Iris pigment epithelial cell (primary cell): ENCODE measurements around the gene SEMA6B.

Experiments
- DNase-seq: peaks from one replicate; pipeline ENCODE4 v3.0.0-alpha.2; 2011; ENCODE audit warnings: low read depth

The SEMA6B gene

DNA sequence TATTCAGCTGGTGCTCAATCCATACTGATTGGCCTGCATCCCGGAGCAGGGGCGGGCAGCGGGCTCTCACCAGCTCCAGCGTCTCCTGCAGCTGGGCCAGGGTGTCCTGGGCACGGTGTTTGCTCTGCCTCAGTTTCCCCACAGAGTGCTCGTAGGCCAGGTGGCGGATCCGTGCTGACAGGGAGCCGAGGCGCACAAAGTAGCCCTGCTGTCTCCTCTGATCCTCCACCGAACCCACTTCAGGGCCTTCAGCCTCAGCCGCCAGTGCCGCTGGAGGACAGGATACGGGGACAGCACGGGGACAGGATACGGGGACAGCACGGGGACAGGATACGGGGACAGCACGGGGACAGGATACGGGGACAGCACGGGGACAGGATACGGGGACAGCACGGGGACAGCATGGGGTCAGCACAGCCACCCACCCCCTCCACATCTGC lies 33.9 kb downstream of the SEMA6B start:
- no peak for DNase-seq

DNA sequence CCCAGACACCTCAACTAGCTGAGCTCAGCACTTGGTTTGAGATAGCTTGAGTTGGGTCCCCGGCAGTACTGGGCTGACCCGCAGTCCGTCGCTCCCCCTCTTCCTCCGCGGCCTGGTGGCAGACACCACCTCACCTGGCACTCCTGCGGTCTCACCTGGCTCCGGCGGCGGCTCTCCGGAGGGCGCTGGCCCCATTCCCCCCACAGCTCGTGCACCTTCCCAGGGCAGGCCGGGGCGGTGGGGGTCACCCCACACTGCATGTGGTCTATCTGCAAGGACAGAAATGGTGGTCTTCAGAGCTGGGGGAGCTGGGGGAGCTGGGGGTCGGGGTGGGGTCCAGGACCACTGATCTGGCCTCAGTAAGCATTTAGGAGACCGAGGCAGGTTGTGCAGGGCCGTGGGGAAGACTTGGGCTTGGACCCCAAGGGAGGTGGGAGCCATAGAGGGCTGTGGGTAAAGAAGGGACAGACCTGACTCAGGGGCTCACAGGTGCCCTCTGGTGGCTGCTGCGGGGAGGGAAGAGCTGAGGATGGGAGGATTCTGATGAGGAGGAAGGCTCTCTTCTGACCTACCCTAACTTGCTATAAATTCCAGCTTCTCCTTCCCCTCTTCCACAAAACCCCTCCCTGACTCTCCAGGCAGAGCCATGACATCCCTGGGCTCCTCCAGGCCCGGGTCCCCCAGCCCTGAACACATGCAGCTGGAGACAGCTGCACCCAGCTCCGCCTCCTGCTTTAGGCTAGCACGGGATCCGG lies 34.5 kb downstream of the SEMA6B start:
- DNase-seq: peak; percentile 27

DNA sequence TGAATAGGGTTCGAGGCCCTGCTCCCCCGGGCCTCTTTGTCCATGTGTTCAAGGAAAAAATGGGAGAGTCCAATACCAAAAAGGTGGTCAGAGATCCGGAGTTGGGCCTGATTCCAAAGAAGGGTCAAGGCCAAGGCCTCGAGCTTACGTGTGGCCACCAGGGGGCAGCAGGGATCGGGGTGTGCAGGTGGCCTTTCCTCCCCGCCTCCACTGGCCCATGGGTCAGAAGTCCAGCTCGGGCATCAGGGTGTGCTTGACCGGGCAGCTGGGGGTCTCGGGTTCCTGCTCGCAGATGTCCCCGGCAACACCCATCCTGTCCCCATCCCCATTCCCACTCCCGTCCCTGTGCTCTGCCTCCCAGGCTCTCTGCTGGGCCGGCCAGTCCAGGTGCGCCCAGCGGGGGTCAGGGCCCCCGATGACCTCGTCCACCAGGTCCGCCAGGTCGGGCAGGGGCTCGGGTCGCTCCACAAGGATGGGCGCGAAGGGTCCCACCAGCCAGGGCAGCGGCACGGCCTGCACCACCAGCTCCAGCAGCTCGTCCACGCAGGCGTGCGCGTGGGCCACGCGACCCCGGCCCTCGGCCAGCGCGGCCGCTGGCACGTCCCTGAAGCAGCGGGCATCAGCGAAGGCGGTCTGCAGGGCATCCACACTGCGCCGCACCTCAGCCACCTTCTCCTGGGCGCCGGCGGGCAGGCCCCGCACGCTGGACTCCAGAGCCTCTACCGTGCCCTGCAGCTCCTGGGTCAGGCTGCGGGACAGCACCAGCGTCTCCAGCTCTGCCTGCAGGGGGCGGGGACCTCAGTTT lies 36.0 kb downstream of the SEMA6B start:
- no peak for DNase-seq

DNA sequence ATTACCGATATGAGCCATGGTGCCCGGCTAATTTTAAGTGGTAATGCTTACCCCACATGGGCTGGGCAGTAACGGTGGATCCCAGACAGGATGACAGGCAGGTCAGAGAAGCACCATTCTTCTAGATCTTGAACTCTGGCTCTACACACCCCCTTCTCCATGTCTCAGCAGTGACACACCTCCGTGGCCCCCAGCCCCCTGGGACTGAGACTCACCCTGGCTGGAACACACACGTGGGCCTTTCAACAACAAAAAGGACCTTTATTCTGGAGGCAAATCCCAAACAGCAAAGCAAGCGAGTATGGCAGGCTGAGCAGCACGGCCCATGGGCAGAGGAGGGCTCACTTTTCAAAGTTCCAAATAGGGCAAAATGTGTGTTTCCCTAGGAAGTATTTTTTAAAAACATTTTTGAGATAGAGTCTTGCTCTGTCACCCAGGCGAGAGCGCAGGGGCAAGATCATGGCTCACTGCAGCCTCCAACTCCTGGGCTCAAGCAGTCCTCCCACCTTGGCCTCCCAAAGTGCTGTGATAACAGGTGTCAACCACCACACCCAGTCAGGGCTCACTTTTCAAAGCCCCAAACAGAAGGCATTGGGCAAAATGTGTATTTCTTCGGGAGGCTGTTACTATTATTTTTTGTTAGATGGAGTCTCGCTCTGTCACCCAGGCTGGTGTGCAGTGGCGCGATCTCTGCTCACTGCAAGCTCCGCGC lies 37.0 kb downstream of the SEMA6B start:
- no peak for DNase-seq

DNA sequence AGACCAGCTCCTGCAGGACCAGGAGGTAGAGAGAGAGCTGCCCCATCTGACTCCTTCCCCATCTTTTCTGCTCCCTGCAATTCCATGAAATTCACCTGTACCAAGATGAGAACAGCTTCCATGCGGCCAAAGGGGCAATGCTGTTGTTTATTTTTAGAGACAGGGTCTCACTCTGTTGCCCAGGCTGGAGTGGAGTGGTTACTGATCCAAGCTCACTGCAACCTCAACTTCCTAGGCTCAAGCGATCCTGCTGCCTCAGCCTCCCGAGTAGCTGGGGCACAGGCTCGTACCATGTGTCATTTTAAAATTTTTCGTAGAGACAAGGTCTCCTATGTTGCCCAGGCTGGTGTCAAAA lies 37.6 kb downstream of the SEMA6B start:
- no peak for DNase-seq

DNA sequence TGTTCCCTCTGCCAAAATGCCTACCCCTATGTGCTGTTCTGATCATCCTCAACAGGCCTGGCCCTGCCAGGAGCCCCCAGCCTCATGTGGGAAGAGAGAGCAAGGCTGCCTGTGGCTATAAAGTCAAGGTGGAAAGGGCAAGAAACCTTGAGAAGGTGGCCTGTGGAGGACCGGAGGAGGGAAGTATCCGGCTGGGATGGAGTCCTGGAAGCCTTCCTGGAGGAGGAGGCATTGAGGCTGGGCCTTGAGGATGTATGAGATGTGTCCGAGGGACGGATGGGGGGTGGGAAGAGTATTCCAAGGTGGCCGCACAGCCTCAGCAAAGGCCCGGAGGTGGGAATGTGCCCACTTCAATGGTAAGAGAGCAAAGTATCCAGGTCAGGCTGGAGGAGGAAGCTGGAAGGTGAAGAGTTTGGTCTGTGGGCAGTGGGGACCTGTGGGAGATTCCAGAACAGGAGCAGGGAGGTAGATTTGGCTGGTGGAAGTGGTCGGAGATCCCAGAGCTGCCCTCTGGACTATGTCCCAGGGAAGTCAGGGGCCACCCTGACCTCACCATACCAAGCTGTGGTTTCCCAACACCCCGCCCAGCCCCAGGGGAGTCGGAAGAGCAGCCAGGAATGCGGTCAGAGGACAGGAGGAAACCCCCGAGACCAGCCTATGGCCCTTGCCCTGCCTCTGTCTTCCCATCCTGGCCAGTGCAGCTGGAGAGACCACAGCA lies 38.2 kb downstream of the SEMA6B start:
- no peak for DNase-seq

DNA sequence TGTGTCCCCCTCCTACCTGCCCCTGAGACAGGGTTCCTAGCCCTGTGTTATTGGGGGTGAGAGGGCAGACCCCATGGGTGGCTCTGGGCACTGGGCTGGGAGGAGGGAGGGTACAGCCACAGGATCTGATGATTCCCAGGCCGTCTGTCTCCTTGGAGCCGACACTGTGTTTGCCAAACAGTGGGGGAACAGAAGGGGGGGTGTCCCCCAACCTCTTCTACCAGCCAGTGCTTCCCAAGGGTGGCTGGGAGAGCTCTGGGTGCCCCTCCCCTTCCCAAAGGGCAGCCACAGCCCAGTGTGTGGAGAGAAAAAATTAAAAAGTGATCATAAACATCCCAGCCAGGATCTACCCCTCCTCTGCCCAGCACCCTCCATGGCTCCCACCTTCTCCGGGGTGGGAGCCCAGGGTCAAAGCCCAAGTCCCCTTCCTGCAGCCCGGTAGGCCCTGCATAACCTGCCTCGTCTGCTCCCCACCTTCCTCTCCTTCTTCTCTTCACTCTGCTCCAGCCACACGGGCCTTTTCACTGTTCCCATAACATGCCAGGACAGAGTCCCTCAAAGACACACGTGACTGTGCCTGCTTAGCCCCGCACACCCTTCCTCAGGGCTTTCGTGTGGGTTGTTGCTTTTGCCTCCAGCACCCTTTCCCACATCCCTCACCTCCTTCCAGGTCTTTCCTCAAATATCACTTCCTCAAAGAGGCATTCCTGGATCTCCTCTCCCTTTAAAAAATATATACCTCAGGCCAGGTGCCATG lies 39.8 kb downstream of the SEMA6B start:
- no peak for DNase-seq

DNA sequence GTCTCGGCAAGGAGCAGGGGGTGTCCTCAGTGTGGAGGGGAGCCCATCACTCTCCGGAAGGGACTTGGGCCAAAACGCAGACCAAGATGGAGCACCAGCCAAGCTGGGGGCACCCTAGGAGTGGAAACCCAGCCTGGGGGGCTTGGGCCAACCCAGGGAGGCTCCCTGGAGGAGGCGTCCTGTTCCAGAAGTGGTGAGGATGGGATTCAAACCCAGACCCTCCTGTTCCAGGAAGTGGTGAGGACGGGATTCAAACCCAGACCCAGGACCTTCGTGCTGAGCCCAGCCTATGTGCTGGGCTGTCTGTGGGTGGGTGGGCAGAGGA lies 40.4 kb downstream of the SEMA6B start:
- DNase-seq: no peak

DNA sequence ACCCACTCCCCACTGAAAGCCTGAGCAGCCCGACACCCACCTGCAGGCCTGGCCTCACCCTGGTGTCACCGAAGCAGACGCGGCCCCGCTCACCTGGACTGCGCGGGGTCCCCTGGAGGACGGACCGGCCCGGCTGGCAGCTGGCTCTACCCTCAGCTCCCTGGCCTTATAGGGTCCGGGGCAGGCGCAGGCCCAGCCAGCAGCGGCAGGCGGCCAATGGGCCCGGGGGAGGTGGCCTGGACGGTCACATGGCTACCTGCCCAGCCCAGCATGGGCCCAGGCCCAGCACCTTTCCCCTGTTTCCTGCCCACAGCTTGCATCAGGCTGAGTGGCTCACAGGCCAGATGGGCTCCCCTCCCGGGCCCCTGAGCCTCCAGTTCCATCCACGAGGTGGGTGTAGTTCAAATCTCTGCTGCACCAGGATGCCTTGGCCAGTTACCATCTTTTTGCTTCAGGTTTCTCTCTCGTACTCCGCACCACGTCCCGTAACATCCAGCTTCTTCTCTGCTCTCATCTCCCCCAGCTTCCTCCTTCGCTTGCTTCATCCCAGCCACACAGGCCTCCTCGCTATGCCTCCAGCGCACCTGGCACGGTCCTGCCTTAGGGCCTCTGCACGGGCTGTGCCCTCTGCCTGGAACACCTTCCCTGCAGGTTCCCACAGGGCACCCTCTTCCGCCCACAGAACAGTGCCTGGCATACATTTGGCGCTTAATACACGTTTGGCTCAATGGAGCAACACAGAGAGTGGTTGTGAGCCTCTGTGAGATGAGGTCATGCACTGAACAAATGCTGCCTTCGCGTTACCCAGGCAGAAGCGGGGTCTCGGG lies 40.9 kb downstream of the SEMA6B start, which contains the start of gene PLIN4:
TSS of gene PLIN4 (minus strand) at position 142 of the 827 bp plus-strand sequence. CDS start 214 bp downstream, outside the sequence.
- peak; percentile 18 for DNase-seq

DNA sequence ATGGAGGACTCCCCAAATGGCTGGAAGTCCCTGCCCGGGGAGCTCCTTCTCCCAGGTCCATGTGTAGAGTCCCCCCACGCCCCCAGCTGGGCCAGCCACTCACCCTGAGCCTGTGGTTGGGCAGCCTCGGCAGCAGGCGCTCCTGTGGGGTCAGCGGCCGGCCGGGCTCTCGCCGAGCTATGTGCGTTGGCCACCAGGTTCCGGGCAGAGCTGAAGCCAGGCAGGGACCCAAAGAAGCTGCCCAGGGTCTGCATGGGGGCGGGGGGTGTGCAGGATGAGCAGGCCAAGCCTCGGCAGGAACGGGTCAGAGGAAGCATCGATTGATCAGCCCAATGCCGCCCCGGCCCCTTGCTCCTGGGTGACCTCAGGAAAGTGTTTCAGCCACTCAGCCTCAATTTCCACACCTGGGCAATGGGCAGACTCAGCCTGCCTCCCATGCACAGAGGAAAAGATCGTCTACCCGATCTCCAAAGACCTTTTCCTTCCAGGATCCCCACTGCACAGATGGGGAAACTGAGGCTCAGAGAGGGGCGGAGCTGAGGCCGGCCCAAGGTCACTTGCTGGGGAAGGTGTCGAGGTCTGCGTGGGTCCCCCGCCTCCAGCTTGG lies 41.9 kb downstream of the SEMA6B start:
- no peak for DNase-seq

DNA sequence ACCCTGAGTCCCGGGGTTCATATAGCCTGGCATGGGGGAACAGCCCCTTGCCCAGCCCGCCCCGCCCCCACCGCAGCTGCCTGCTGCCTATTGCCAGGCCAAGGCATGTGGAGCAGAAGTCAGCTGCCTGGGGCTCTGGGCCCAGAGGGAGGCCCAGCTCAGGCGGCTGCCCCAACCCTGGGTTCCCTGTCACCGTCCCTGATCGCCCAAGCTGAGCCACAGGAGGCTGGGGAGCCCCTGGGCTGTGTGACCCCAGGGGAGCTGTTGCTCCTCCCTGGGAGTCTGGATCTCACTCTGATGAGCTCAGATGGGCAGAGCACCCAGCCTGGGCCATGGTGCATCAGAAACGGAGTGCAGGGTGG lies 42.6 kb downstream of the SEMA6B start:
- no peak for DNase-seq

DNA sequence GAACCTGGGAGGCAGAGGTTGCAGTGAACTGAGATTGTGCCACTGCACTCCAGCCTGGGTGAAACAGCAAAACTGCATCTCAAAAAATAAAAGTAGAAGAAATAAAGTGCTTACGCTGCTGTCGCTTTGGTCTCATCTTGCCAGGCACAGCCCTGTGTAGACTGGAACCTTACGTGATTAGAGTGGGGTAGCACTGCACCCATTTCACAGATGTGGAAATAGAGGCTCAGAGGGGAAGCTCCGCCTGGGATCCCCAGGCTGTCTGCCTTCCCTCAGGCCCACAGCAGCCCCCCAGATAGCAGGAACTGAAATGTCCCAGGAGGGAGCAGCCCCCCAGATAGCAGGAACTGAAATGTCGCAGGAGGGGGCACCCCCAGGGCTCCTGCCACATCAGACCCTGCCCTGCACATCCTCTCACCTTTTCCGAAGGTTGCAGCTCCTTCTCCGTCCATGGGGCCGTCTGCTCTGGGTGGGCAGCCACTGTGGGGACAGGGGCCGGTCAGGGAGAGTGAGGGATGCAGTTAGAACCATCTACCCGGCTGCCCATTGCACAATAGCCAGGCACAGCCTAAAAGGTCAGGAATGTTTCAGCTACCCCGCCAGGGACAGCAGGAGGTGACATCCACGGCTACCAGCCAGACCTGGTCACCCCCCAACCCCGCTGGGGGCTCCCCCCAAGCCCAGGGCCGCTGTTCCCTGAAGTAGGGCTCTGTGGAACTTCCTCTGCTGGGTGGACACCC lies 43.1 kb downstream of the SEMA6B start:
- no peak for DNase-seq

DNA sequence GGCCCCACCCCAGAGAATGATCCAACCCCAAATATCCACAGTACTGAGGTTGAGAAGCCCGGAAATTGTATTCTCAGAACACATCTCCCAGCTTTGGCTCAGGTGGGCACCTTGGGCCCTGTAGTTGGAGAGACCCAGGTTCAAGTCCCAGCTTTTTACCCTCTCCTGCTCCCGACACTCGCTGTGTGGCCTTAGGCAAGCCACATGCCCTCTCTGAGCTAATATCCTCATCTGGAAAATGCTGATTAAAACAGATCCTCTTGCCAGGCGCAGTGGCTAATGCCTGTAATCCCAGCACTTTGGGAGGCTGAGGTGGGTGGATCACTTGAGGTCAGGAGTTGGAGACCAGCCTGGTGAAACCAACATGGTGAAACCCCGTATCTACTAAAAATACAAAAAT lies 43.8 kb downstream of the SEMA6B start:
- DNase-seq: no peak

DNA sequence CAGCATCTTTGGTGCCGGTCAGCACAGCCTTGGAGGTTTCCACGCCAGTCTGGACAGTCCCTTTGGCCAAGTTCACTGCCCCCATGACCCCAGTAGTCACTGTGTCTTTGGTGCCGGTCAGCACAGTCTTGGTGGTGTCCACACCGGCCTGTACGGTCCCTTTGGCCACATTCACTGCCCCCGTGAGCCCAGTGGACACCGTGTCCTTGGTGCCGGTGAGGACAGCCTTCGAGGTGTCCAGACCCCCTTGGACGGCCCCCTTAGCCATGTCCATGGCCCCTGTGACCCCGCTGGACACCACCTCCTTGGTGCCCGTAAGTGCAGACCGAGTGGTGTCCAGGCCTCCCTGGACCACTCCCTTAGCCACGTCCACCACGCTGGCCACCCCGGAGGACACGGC lies 46.2 kb downstream of the SEMA6B start:
- no peak for DNase-seq

DNA sequence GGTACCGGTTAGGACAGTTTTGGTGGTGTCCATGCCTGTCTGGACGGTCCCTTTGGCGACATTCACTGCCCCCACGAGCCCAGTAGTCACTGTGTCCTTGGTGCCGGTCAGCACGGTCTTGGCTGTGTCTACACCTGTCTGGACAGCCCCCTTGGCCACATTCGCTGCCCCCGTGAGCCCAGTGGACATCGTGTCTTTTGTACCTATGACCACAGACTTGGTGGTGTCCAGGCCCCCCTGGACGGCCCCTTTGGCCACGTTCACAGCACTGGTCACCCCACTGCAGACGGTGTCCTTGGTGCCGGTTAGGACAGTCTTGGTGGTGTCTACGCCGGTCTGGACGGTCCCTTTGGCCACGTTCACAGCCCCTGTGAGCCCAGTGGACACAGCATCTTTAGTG lies 47.4 kb downstream of the SEMA6B start:
- no peak for DNase-seq

DNA sequence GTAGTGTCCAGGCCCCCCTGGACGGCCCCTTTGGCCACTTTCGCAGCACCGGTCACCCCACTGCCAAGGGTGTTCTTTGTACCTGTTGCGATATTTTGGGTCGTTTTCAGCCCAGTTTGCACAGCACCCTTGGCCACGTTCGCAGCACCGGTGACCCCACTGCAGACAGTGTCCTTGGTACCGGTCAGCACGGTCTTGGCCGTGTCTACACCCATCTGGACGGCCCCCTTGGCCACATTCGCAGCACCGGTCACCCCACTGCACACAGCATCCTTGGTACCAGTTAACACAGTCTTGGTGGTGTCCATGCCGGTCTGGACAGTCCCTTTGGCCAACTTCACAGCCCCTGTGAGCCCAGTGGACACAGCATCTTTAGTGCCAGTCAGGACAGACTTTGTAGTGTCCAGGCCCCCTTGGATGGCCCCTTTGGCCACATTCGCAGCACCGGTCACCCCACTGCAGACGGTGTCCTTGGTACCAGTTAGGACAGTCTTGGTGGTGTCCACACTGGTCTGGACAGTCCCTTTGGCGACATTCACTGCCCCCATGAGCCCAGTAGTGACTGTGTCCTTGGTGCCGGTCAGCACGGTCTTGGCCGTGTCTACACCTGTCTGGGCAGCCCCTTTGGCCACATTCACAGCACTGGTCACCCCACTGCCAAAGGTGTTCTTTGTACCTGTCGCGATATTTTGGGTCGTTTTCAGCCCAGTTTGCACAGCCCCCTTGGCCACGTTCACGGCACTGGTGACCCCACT lies 48.0 kb downstream of the SEMA6B start:
- DNase-seq: no peak

DNA sequence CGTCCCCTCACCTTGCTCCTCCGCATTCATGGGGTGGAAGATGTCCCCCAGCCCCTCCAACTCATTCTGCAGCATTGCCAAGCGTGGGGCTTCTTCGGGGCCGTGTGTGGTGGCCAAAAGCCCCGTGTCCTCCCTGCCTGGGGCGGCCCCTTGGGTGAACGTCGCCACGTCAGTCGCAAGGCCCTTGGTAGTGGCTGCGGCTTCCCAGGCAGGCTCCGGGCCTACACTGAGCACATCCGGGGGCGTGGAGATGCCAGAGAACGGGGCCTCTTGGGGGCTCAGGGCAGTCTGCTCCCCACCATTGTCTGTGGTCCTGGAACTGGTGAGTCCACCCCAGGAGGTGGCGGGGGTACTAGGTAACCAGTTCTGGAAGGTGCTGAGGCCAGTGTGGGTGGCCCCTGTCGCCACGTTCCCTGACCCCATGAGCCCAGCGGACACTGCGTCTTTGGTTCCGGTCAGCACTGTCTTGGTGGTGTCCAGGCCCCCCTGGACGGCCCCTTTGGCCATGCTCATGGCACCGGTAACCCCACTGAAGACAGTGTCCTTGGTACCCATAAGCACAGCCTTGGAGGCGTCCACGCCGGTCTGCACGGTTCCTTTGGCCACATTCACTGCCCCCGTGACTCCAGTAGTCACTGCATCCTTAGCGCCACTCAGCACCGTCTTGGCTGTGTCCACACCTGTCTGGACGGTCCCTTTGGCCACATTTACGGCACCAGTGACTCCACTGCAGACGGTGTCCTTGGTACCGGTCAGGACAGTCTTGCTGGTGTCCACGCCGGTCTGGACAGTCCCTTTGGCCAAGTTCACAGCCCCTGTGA lies 48.8 kb downstream of the SEMA6B start:
- no peak for DNase-seq

DNA sequence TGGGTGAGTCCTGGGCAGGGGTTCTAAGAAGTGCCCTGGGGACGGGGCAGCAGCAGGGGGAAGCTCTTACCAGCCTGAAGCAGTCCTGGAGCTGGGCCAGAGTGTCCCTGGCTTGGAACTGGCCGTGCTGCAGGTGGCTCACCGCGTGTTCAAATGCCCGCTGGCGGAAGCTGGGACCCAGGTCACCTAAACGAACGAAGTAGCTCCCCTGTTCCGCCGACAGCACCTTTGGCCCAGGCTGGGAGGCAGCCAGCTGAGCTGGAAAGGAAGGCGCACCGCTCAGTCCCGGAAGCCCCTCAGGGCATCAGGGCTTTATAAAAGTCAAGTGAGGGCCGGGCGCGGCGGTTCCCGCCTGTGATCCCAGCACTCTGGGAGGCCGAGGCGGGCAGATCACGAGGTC lies 50.8 kb downstream of the SEMA6B start:
- no peak for DNase-seq
